Measurements from ENCODE around the gene TMEM163.

Gene TMEM163

DNA sequence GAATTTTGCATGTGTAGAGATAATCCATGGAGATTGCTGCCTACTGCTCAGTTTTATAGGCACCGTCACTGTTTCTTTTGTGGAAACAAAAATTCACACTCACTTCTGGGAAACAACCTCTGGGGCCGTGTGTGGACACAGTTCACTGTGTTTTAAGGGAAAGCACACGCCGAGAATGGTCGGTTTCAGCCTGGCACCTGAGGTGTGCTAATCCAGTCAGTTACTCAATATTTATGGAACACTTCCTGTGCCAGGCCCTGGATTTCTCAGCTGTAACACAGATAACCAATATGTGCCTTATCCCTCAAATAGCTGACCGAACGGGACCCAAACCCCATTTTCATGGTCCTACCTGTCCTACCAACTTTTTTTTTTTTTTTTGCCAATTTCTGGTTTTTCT lies 285.3 kb downstream of the TMEM163 start:
- H3K36me3 ChIP-seq (ENCODE audit: insufficient read depth, low read length) = peaks cover 3% of the 10 kb centered on the region
- H3K27me3 ChIP-seq (ENCODE audit: control insufficient read depth in 1 of 2, insufficient read depth in 2 of 2, low read length in 2 of 2) = no peaks in the 10 kb centered on the region
- no peaks in the 10 kb centered on the region for H3K9me3 ChIP-seq (ENCODE audit: low read length)
- no peak overlapping the region for H3K4me3 ChIP-seq (ENCODE audit: low read depth in 1 of 2, low read length in 2 of 2)
- H3K9ac ChIP-seq (ENCODE audit: low read length) = no peak overlapping the region
- no peaks in the 10 kb centered on the region for H3K4me1 ChIP-seq (ENCODE audit: insufficient read depth, low read length)
- H3K27ac ChIP-seq (ENCODE audit: low read depth, low read length) = no peak overlapping the region

DNA sequence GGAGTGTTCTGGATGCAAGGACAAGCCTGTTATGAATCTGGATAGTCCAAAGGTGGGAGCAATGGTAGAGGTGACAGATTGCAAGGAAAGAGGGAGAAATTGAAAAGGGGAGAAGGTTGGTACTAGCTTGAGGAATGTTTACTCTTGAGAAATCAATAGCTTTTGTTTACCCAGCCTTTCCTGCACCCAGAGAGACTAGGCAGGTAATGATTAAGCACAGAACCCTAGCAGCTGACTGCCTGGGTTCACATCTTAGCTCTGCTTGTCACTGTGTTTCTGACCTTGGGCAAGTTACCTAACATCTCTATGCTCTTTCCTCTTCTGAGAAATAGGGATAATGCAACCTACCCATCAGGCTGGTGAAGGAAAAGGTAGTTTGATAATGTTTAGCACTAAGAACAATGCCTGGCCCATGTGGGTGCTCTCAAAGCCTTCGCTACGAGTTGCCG lies 286.3 kb downstream of the TMEM163 start:
- H3K36me3 ChIP-seq (ENCODE audit: insufficient read depth, low read length) = peaks cover 3% of the 10 kb centered on the region
- H3K9me3 ChIP-seq (ENCODE audit: low read length) = no peaks in the 10 kb centered on the region

DNA sequence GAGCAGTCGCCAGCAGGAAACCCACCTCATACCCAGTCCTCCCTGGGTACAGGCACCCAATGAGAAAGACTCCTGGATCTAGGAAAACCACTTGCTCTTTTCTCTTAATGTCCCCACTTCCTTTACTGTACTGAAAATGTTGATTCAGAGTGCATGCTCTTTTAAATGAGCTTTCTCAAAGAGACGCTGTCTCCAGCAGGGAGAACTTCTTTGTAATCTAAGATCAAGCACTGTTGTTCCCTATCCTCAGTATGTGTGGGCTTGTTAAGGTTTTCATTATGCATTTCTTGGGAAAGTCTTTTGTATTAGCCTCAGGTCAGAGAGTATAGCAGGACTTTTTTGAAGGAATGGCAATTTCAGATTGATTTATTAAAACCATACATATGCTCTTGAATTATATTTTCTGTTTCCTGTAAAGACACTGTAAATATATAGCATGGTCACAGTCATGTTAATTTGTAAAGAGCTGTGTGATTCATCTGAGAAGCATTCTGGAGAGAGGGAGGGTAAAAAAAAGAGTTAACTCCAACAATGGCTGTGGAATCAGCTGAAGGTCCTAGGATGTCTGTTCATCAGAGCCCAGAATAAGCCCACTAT lies 286.9 kb downstream of the TMEM163 start:
- no peaks in the 10 kb centered on the region for H3K4me1 ChIP-seq (ENCODE audit: insufficient read depth, low read length)
- no peaks in the 10 kb centered on the region for H3K27me3 ChIP-seq (ENCODE audit: control insufficient read depth in 1 of 2, insufficient read depth in 2 of 2, low read length in 2 of 2)
- no peak overlapping the region for H3K27ac ChIP-seq (ENCODE audit: low read depth, low read length)
- H3K36me3 ChIP-seq (ENCODE audit: insufficient read depth, low read length) = peaks cover 3% of the 10 kb centered on the region
- H3K9ac ChIP-seq (ENCODE audit: low read length) = no peak overlapping the region
- no peak overlapping the region for H3K4me3 ChIP-seq (ENCODE audit: low read depth in 1 of 2, low read length in 2 of 2)
- H3K9me3 ChIP-seq (ENCODE audit: low read length) = no peaks in the 10 kb centered on the region

More for the DNA sequence above, 286.3 kb downstream of the TMEM163 start:
- H3K9ac ChIP-seq (ENCODE audit: low read length) = no peak overlapping the region
- no peaks in the 10 kb centered on the region for H3K4me1 ChIP-seq (ENCODE audit: insufficient read depth, low read length)
- H3K4me3 ChIP-seq (ENCODE audit: low read depth in 1 of 2, low read length in 2 of 2) = no peak overlapping the region
- no peak overlapping the region for H3K27ac ChIP-seq (ENCODE audit: low read depth, low read length)
- no peaks in the 10 kb centered on the region for H3K27me3 ChIP-seq (ENCODE audit: control insufficient read depth in 1 of 2, insufficient read depth in 2 of 2, low read length in 2 of 2)

DNA sequence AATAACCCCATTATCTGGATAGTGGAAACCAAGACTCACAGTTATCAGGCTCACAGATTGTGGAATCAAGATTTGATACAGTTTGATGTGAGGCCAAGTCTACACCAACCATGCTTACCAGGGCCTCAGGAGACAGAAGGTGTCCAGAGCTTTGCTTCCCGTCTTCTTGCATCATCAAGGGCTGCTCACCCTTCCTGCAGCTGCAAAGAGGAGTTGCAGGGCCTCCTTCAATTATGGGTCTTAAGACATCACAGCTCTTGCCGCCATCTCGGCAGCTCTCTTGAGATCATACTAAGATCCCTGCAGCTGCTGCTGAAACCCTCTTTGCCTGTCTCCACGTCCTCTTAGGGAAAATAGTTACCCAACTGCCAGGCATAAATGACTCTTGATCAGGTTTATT lies 288.9 kb downstream of the TMEM163 start:
- no peak overlapping the region for H3K27ac ChIP-seq (ENCODE audit: low read depth, low read length)
- H3K9me3 ChIP-seq (ENCODE audit: low read length) = no peaks in the 10 kb centered on the region
- H3K36me3 ChIP-seq (ENCODE audit: insufficient read depth, low read length) = peaks cover 3% of the 10 kb centered on the region
- no peaks in the 10 kb centered on the region for H3K4me1 ChIP-seq (ENCODE audit: insufficient read depth, low read length)
- H3K9ac ChIP-seq (ENCODE audit: low read length) = no peak overlapping the region
- no peak overlapping the region for H3K4me3 ChIP-seq (ENCODE audit: low read depth in 1 of 2, low read length in 2 of 2)
- H3K27me3 ChIP-seq (ENCODE audit: control insufficient read depth in 1 of 2, insufficient read depth in 2 of 2, low read length in 2 of 2) = no peaks in the 10 kb centered on the region

DNA sequence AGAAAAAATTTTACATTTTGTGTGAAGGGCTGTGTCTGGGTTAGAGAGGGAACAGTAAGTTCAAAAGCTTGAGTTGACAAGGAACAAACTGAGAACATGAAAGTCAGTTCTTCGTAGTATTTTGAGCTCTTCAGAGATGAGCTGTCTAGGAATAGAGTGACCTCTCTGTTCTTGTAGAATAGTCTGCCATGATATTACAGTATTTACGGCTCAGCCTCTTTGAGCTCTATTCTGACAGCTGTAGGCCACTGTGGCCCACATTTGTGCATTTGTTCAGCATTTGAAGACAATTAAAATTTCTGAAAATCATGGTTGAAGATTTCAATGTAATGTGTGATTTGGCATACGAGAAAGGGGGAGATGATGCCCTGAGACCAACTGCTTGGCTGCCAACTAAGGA lies 292.1 kb downstream of the TMEM163 start:
- Histone ChIP-seq H3K27ac (ENCODE audit: low read depth, low read length) (no peak overlapping the region), H3K4me1 (ENCODE audit: insufficient read depth, low read length) (no peaks in the 10 kb centered on the region), H3K36me3 (ENCODE audit: insufficient read depth, low read length) (peaks cover 19% of the 10 kb centered on the region), H3K4me3 (ENCODE audit: low read depth in 1 of 2, low read length in 2 of 2) (no peak overlapping the region), H3K9me3 (ENCODE audit: low read length) (no peaks in the 10 kb centered on the region), H3K9ac (ENCODE audit: low read length) (no peak overlapping the region), H3K27me3 (ENCODE audit: control insufficient read depth in 1 of 2, insufficient read depth in 2 of 2, low read length in 2 of 2) (no peaks in the 10 kb centered on the region)

DNA sequence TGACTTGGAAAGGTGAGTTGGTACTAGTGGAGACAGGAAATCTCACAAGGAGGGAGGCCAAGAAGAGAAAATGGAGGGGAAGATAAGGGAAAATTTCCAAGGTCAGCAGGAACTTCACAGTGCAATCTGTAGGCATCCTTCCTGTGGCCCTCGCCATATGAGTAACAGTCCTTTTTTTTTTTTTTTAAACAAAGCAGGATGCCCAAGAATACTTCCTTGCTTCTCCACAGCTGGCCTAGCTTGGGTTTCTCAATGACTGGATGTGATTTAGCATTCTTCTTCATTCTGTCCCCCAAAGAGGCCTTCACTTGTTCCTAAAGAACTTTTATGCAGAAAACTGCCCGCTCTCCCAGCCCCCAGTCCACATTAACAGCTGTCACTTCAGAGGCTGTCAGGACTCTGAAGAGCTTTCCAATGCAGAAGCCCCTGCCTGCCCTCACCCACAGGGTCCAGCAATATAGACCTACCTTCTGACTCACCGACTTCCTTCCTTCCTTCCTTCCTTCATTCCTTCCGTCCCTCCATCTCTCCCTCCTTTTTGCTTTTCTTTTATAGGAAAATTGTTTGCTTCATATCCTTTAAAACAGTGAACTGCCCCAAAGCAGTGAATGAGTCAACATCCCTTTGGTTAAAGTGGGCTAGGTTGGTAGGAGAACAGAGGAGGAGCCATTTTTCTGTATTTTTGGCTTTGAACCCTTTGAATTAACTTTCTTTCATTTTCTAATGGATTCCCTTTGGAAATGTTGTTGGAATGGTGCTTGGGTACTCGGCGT lies 292.9 kb downstream of the TMEM163 start:
- H3K4me1 ChIP-seq (ENCODE audit: insufficient read depth, low read length) = no peaks in the 10 kb centered on the region
- no peaks in the 10 kb centered on the region for H3K27me3 ChIP-seq (ENCODE audit: control insufficient read depth in 1 of 2, insufficient read depth in 2 of 2, low read length in 2 of 2)
- no peaks in the 10 kb centered on the region for H3K9me3 ChIP-seq (ENCODE audit: low read length)
- H3K9ac ChIP-seq (ENCODE audit: low read length) = no peak overlapping the region
- H3K36me3 ChIP-seq (ENCODE audit: insufficient read depth, low read length) = peaks cover 19% of the 10 kb centered on the region
- no peak overlapping the region for H3K4me3 ChIP-seq (ENCODE audit: low read depth in 1 of 2, low read length in 2 of 2)
- no peak overlapping the region for H3K27ac ChIP-seq (ENCODE audit: low read depth, low read length)

DNA sequence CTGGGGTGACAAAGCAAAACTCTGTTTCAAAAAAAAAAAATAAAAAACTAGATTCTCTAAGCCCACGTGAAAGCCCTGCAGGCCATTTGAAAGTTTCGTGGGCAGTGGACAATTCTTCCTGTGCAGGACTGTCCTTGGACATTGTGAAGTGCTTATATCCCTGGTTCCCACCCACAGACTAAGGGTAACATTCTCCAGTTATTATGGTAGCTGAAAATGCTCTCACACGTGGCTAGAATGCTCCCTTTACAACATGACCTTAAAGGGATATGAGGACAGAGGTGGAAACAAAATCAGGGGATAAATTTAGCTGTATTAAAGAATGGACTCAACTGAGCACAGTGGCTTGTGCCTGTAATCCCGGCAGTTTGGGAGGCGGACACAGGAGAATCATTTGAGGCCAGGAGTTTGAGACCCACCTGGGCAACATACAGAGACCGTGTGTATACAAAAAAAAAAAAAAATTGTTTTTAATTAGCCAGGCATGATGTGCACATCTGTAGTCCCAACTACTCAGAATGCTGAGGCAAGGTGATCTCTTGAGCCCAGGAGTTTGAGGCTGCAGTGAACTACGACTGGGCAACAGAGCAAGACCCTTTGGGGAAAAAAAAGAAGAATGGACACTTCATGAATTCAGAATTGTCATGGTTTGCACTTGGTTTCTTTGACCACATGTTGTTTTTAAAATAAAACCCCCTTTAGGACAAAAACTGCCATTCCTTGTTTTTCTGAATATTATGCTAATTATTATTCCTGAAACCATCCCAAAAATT lies 297.1 kb downstream of the TMEM163 start:
- Histone ChIP-seq H3K9me3 (ENCODE audit: low read length) (no peaks in the 10 kb centered on the region), H3K27ac (ENCODE audit: low read depth, low read length) (no peak overlapping the region), H3K4me1 (ENCODE audit: insufficient read depth, low read length) (no peaks in the 10 kb centered on the region), H3K27me3 (ENCODE audit: control insufficient read depth in 1 of 2, insufficient read depth in 2 of 2, low read length in 2 of 2) (no peaks in the 10 kb centered on the region), H3K36me3 (ENCODE audit: insufficient read depth, low read length) (peaks cover 22% of the 10 kb centered on the region), H3K9ac (ENCODE audit: low read length) (no peak overlapping the region), H3K4me3 (ENCODE audit: low read depth in 1 of 2, low read length in 2 of 2) (no peak overlapping the region)

DNA sequence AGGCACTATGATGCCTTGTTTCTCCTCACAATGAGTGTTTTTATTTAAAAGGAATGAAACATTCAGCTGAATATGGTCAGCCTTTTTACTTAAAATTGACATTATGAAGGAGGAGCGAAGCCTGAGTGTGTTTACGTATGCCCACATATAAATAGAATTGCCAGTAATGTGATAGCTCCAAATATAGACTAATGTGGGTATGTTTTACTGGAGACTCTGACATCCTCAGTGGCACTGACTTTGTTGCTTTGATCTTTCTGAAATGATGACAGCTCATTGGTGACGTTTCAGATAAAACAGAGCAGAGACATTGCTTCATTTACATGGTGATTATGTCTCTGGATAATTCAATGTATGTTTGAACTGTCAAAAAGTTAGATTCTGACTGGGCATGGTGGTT lies 297.9 kb downstream of the TMEM163 start:
- Histone ChIP-seq H3K4me3 (ENCODE audit: low read depth in 1 of 2, low read length in 2 of 2) (no peak overlapping the region), H3K9ac (ENCODE audit: low read length) (no peak overlapping the region), H3K9me3 (ENCODE audit: low read length) (no peaks in the 10 kb centered on the region), H3K36me3 (ENCODE audit: insufficient read depth, low read length) (peaks cover 22% of the 10 kb centered on the region), H3K27me3 (ENCODE audit: control insufficient read depth in 1 of 2, insufficient read depth in 2 of 2, low read length in 2 of 2) (no peaks in the 10 kb centered on the region), H3K4me1 (ENCODE audit: insufficient read depth, low read length) (no peaks in the 10 kb centered on the region), H3K27ac (ENCODE audit: low read depth, low read length) (no peak overlapping the region)

DNA sequence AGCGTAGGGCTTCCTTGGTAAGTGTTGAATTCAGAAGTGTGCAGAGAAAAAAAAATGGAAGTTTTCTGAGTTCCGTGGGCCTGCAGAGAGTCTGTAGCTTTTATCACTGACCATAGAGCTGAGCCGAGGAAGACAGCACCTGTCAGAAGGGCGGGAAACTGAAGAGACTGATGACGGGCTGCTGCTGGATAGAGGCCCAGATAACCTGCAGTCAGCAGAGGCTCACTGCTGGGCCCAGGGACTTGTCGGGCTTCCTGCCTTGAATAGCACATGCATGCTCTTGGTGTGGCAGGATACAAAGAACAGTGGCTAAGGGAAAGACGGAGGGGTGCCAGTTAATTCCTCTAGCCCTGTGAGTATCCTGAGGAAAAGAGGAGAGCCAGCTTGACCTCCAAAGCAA lies 298.5 kb downstream of the TMEM163 start:
- no peaks in the 10 kb centered on the region for H3K9me3 ChIP-seq (ENCODE audit: low read length)
- no peak overlapping the region for H3K4me3 ChIP-seq (ENCODE audit: low read depth in 1 of 2, low read length in 2 of 2)
- no peaks in the 10 kb centered on the region for H3K4me1 ChIP-seq (ENCODE audit: insufficient read depth, low read length)
- H3K9ac ChIP-seq (ENCODE audit: low read length) = no peak overlapping the region
- H3K27me3 ChIP-seq (ENCODE audit: control insufficient read depth in 1 of 2, insufficient read depth in 2 of 2, low read length in 2 of 2) = no peaks in the 10 kb centered on the region
- H3K36me3 ChIP-seq (ENCODE audit: insufficient read depth, low read length) = peaks cover 22% of the 10 kb centered on the region
- no peak overlapping the region for H3K27ac ChIP-seq (ENCODE audit: low read depth, low read length)

DNA sequence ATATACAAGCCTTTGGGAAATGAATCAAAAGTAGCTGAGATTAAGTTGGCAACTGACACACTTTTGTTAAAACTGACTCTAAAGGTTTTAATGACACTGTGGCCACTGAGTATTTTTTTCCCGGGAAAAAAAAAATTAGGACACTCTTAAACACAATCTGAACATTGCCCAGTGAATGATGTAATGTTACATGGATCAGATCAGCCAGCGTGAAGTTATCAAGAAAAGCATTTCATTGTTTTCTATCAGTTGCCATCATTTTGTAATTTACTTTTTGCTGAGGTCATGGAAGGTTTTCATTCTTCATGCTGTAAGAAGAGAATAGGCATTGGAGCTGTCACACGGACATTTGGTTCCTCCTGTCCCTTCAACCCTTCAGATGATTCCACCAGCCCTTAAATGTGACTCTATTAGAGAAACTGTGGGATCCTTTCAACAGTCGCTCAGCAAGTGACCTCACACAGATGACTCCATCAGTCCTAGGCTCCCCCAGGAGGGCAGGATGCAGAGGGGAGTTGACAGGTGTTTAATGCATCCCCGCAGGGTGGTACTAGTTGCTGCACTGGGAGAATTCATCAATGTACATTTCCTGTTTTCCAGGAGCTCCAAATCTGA lies 300.7 kb downstream of the TMEM163 start:
- H3K36me3 ChIP-seq (ENCODE audit: insufficient read depth, low read length) = peaks cover 9% of the 10 kb centered on the region
- no peaks in the 10 kb centered on the region for H3K4me1 ChIP-seq (ENCODE audit: insufficient read depth, low read length)
- no peak overlapping the region for H3K9ac ChIP-seq (ENCODE audit: low read length)
- no peaks in the 10 kb centered on the region for H3K9me3 ChIP-seq (ENCODE audit: low read length)
- no peaks in the 10 kb centered on the region for H3K27me3 ChIP-seq (ENCODE audit: control insufficient read depth in 1 of 2, insufficient read depth in 2 of 2, low read length in 2 of 2)
- no peak overlapping the region for H3K4me3 ChIP-seq (ENCODE audit: low read depth in 1 of 2, low read length in 2 of 2)
- H3K27ac ChIP-seq (ENCODE audit: low read depth, low read length) = no peak overlapping the region

DNA sequence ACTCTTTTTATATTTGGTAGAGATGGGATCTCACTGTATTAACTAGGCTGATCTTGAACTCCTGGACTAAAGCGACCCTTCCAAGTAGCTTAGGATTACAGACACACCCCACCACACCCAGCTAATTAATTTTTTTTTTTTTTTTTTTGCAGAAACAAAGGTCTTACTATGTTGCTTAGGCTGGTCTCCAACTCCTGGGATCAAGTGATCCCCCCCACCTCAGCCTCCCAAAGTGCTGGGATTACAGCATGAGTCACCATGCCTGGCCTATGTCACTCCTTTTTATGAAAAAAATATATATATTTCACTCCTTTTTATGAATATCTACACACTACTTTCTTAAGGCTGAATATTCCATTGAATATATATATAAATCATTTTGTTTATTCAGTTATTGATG lies 302.2 kb downstream of the TMEM163 start:
- Histone ChIP-seq H3K9me3 (ENCODE audit: low read length) (no peaks in the 10 kb centered on the region), H3K27me3 (ENCODE audit: control insufficient read depth in 1 of 2, insufficient read depth in 2 of 2, low read length in 2 of 2) (no peaks in the 10 kb centered on the region), H3K9ac (ENCODE audit: low read length) (no peak overlapping the region), H3K27ac (ENCODE audit: low read depth, low read length) (no peak overlapping the region), H3K36me3 (ENCODE audit: insufficient read depth, low read length) (peaks cover 6% of the 10 kb centered on the region), H3K4me1 (ENCODE audit: insufficient read depth, low read length) (peaks cover 7% of the 10 kb centered on the region), H3K4me3 (ENCODE audit: low read depth in 1 of 2, low read length in 2 of 2) (no peak overlapping the region)

All from muscle layer of colon (tissue), 2 donors.